ENCODE measurements around the gene FAM177A1.
"Not testable (repeated sequence)": the region's sequence is repeated elsewhere in the genome, so short reads cannot be mapped to it uniquely, and the experiment has no call there.

FAM177A1 gene, protein sequence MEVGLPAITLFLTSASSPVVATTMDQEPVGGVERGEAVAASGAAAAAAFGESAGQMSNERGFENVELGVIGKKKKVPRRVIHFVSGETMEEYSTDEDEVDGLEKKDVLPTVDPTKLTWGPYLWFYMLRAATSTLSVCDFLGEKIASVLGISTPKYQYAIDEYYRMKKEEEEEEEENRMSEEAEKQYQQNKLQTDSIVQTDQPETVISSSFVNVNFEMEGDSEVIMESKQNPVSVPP

DNA sequence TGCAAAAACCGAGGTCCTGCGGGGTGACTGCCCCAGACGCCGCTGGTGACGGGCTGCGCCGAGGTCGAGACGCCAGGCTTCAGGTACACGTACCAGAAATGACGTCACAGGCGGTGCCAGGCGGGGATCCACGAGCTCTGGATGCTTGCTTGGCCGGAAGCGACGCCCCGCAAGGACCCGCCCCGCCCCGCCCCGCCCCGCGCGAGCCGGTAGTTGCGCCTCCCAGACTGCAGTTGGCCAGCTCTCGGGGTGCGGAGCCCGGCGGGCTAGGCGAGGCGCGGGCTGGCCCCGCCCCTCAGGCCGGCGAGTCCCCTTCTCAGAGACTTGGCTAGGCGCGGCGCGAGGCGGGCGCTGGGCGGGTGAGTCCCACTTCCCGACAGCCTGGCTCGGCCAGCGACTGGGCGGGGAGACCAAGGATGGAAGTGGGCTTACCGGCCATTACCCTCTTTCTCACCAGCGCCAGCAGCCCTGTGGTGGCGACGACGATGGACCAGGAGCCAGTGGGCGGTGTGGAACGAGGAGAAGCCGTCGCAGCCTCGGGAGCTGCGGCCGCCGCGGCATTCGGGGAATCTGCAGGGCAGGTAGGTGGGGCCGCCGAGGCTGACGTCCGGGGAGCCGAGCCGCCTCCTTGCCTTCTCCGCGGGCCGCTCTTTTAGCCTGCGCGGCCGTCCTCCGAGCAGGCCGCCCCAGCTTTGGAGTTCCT is at the start of gene FAM177A1:
Gene FAM177A1, plus strand, starts transcription at position 225 of the 703 bp plus-strand sequence. Its CDS starts 192 bp downstream, at position 417.
- peak within 1 kb of the TSS; percentile 82 for H3K4me3 ChIP-seq (ENCODE audit: low read depth, low read length)
- peak; percentile 84 for DNase-seq (ENCODE audit: low read depth)

GRCh38 chr14:34997762-34998161 is 48.3 kb upstream of the FAM177A1 start:
- DNase-seq (ENCODE audit: low read depth): no peak
- H3K4me3 ChIP-seq (ENCODE audit: low read depth, low read length): no peak overlapping the region

GRCh38 chr14:34999500-34999899 is 46.6 kb upstream of the FAM177A1 start:
- no peak overlapping the region for H3K4me3 ChIP-seq (ENCODE audit: low read depth, low read length)
- no peak for DNase-seq (ENCODE audit: low read depth)

GRCh38 chr14:35001621-35002020 is 44.5 kb upstream of the FAM177A1 start:
- no peak for DNase-seq (ENCODE audit: low read depth)
- no peak overlapping the region for H3K4me3 ChIP-seq (ENCODE audit: low read depth, low read length)

GRCh38 chr14:35004839-35005238 is 41.2 kb upstream of the FAM177A1 start:
- DNase-seq (ENCODE audit: low read depth): no peak

DNA sequence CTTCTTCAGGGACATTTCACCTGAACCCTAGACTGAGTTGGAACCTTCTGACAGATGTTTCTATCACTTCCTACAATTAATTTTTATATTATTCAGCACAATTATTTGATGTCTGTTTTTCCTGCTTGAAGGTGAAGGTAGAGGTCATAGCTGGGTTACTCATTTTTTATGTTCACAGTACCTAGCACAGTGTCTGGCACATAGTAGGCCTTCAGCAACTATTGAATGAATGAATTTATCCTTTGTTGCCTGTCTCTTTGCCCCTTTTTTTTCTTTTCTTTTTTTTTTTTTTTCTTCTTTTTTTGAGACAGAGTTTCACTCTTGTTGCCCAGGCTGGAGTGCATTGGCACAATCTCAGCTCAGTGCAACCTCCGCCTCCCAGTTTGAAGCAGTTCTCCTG is 29.5 kb upstream of the FAM177A1 start:
- no peak overlapping the region for H3K4me3 ChIP-seq (ENCODE audit: low read depth, low read length)

More at GRCh38 chr14:35004839-35005238, 41.2 kb upstream of the FAM177A1 start:
- H3K4me3 ChIP-seq (ENCODE audit: low read depth, low read length): no peak overlapping the region

DNA sequence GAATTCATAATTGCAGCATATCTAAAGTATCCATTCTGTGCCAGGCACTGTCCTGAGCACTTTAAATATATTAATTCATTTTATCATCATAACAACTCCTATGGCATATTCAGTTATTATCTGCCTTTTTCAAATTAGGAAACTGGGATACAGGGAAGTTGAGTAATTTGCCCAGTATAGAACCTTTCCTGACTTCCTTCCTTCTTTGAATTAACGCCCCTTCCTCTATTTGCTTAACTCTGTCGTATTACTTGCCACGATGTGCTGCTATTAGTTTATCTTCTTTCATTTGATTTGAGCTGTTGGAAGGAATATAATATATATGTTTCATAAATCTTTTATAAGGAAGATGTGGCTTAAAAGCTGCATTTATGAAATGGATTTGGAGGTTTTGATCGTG is 25.4 kb upstream of the FAM177A1 start:
- no peak overlapping the region for H3K4me3 ChIP-seq (ENCODE audit: low read depth, low read length)
- DNase-seq (ENCODE audit: low read depth): no peak

More for the DNA sequence above, 29.5 kb upstream of the FAM177A1 start:
- DNase-seq (ENCODE audit: low read depth): no peak

GRCh38 chr14:35028435-35028834 is 17.6 kb upstream of the FAM177A1 start:
- DNase-seq (ENCODE audit: low read depth): no peak
- H3K4me3 ChIP-seq (ENCODE audit: low read depth, low read length): no peak overlapping the region

DNA sequence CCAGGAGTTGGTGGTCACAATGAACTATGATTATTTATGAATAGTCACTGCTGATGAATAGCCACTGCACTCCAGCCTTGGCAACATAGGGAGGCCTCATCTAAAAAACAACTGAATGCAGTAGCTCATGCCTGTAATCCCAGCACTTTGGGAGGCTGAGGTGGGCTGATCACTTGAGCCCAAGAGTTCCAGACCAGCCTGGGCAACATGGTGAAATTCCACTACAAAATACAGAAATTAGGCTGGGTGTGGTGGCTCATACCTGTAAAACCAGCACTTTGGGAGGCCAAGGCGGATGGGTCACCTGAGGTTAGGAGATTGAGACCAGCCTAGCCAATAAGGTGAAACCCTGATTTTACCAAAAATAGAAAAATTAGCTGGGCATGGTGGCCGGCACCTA is 13.5 kb upstream of the FAM177A1 start:
- no peak for DNase-seq (ENCODE audit: low read depth)
- H3K4me3 ChIP-seq (ENCODE audit: low read depth, low read length): no peak overlapping the region

DNA sequence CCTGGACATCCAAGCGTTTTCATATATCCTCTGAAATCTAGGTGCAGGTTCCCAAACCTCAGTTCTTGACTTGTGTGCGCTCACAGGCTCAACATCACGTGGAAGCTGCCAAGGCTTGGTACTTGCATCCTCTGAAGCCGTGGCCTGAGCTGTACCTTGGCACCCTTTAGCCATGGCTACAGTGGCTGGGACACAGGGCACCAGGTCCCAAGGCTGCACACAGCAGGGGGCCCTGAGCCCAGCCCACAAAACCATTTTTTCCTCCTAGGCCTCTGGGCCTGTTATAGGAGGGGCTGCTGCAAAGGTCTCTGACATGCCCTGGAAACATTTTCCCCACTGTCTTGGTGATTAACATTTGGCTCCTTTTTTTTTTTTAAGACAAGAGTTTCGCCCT is 11.6 kb upstream of the FAM177A1 start:
- no peak overlapping the region for H3K4me3 ChIP-seq (ENCODE audit: low read depth, low read length)
- DNase-seq (ENCODE audit: low read depth): no peak

DNA sequence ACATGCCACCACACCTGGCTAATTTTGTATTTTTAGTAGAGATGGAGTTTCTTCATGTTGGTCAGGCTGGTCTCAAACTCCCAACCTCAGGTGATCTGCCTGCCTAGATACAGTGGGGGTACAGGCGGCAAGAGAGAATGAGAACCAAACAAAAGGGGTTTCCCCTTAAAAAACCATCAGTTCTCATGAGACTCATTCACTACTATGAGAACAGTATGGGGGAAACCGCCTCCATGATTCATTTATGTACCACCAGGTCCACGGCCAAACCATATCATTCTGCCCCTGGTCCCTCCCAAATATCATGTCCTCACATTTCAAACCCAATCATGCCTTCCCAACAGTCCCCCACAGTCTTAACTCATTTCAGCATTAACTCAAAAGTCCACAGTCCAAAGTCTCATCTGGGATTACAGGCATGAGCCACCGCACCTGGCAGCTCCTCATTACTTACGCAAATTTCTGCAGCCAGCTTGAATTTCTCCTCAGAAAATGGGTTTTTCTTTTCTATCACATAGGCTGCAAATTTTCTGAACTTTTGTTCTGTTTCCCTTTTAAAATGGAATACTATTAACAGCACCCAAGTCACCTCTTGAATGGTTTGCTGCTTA is 11.0 kb upstream of the FAM177A1 start:
- H3K4me3 ChIP-seq (ENCODE audit: low read depth, low read length); DNase-seq (ENCODE audit: low read depth): not testable (repeated sequence)

DNA sequence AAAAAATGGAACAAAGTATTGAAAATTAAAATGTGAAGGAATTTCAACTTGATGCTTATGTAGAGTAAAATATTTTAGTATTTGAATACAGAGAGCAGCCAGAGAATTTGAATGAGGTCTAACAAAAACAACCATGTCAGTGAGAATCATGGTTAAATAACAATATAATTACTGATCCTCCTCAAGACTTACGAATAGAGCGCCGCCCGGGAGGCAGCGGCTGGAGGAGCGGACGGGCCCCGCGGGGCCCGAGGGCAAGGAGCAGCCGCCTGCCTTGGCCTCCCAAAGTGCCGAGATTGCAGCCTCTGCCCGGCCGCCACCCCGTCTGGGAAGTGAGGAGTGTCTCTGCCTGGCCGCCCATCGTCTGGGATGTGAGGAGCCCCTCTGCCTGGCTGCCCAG is 7.8 kb upstream of the FAM177A1 start:
- DNase-seq (ENCODE audit: low read depth); H3K4me3 ChIP-seq (ENCODE audit: low read depth, low read length): not testable (repeated sequence)

GRCh38 chr14:35042632-35043031 is 3.4 kb upstream of the FAM177A1 start:
- no peak for DNase-seq (ENCODE audit: low read depth)
- no peak overlapping the region for H3K4me3 ChIP-seq (ENCODE audit: low read depth, low read length)

DNA sequence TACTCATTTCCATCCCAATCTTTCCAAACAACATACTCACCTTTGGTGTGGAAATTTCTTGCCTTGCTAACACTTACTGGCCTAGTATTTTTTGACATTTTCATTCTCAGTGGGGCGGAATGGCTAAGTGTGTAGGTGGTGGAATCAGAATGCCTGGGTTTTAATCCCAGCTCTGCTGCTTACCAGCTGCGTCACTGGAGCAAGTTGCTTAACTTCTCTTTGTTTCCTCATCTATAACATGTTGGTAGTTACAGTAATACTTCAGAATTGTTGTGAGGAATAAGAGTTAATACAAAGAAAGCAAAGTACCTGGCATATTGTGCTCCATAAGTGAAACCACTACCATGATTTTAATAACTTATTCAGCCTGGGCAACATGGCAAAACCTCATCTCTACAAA is 3.0 kb upstream of the FAM177A1 start:
- H3K4me3 ChIP-seq (ENCODE audit: low read depth, low read length): no peak overlapping the region
- no peak for DNase-seq (ENCODE audit: low read depth)

DNA sequence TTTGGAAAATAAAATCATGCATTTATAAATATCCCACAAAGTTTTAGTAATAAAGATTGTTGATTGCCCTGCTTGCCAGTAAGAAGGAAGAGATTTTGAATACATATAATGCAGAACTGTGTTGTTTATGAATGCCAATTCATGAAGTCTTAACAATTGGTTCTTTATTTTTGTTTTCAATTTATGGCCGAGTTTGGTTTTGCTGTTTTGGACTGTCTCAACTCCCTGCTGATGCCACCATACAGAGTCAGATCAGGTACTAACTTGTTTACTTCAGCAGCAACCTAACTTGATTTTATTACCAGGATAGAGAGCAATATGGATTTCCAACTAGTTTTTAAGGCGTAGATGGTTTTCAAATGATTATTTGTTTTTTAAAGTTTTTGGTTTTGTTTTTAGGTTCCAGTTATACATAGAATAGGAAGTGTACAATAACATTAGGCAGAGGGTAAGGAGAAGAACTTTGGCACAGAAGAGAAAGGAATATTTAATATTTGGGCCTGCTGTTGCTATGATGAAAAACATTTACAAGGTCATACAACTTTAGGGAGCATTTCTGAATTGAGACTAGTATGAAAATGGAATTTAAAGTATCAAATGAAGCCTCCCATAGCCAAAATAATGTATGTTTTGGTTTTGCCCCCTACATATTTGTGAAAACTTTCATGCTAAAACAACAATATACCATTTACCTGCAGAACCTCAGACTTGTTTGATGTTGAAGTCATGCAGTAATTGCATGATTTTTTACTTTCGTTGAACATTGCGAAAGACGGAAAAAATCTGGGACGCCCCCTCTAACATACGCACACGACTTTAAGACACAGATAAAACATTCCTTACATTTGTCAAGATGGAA is 904 bp upstream of the FAM177A1 start:
- peak overlapping the region; percentile 82 for H3K4me3 ChIP-seq (ENCODE audit: low read depth, low read length)
- no peak for DNase-seq (ENCODE audit: low read depth)

- peak overlapping the region; percentile 82 for H3K4me3 ChIP-seq (ENCODE audit: low read depth, low read length)
- no peak for DNase-seq (ENCODE audit: low read depth)
Observed at GRCh38 chr14:35045798-35046047, 349 bp upstream of the FAM177A1 start.

DNA sequence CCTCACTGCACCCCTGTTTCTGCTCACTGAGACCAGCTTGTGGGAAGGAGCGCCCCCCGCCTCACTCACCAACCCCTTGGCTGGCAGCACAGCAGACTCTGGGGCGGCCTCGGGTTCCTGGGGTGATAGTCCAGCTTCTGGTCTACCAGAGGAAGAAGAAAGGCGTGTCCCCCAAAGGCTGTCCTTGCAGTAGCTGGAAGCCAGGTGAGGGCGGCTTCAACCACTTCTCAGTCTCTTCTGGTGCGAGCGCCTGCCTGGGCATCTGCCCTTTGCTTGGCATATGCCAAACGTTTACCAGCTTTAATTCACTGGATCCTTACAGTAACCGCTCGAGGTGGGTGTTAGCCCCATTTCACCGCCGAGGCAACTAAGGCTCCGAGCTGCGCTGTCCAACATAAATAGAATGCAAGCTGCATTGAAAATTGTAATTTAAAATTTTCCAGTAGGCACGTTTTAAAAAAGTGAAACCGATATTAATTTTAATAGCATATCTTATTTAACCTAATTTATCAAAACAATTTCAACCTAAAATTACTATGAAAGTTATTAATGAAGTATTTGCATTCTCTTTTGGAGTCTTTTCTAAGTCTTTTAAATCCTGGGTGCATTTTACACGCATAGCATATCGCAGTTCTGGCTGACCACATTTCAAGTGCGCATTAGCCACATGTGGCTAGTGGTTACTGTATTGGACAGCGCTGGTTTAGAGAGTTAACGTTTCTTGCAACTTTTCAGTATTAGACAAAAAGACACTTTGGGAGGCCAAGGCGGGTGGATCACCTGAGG is 872 bp downstream of the FAM177A1 start:
- DNase-seq (ENCODE audit: low read depth): no peak
- H3K4me3 ChIP-seq (ENCODE audit: low read depth, low read length): peak overlapping the region; percentile 82

DNA sequence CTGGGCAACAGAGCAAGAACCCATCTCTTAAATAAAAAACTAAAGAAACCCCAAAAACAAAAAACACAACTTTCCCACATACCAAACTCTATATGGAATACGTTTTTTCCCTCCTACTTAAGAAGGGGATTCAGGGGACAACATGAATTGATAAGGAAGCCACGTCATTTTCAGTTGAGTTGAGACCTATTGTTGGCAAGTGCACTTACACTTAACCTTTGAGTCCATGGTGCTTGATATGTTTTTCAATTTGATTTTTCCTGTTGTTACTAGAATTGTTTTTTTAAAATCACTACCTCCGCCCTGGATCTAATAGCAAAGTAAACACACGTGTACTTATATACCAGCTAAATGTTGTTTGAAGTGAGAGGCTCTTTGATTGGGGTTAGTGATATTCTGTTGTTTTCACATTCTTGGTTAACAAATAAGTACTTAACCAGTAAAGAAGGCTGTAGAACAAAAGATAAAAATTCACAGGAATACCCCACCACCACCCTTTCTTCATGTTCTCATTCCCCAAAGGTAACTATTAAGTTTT is 2.0 kb downstream of the FAM177A1 start:
- no peak for DNase-seq (ENCODE audit: low read depth)
- no peak overlapping the region for H3K4me3 ChIP-seq (ENCODE audit: low read depth, low read length)

DNA sequence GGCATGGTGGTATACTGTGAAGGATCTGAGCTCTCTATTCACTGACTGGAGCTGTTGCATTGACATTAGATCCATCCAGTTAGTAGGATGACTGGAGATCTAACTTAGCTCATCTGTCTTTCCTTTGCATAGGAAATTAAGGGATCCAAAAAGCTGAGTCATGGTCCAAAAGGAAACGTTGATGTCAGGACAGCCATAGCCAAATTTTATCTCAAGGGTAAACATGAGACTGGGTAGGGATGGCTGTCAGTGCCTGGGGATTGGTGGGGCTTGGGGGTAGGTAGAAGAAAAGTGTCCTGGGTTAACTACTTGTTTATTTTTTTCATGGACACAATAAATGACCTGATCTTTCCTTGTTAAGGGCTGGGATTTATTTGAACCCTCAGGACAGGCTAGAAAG is 4.6 kb downstream of the FAM177A1 start:
- H3K4me3 ChIP-seq (ENCODE audit: low read depth, low read length): no peak overlapping the region
- DNase-seq (ENCODE audit: low read depth): no peak

Data from skeletal muscle cell (primary cell).